Measurements from ENCODE around the gene GREB1L.
"Not testable (repeated sequence)": the region's sequence is repeated elsewhere in the genome, so short reads cannot be mapped to it uniquely, and the experiment has no call there.

The GREB1L gene

DNA sequence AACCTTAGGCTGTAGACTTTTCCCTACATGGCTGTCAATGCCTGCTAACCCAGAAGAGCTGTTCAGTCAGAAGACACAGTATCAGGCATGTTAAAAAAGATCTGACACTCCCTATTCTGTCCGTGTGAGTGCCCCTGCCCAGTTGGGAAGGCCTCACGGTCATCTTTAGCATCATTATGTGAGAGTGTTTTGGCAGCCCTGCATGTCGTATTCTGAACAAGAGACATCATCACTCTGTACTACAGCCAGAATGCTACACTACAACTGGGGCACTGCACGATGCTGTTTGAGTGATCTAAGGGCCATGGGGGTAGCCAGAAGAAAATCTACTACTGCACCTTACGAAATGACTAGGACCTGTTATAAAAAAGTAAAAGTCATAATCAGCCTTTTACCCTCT is 67.2 kb downstream of the GREB1L start:
- DNase-seq, result no peak

DNA sequence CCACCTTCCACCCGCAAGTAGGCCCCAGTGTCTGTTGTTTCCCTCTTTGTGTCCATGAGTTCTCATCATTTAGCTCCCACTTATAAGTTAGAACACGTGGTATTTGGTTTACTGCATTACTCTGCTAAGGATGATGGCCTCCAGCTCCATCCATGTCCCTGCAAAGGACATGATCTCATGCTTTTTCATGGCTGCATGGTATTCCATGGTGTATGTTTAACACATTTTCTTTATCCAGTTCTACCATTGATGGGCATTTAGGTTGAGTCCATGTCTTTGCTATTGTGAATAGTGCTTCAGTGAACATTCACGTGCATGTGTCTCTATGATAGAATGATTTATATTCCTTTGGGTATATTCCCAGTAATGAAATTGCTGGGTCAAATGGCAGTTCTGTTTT is 69.9 kb downstream of the GREB1L start:
- DNase-seq, result not testable (repeated sequence)

DNA sequence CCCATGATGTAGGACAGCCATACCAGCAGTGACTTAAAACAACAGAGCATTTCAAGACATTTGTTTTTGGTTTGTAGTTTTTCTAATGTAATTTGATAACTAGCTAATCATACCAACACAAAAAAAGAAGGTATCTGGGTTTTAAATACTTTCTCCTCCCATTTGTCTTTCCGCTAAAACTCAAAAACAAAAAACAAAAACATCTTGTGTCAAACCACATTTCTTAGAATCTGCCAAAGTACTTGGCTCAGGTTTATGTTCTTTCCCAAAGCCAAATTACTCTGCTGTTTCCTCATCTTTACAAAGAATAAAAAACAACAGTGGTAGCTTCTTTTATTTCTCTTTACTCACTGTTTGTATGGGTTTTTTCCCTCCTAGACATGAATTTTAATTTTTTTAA is 71.5 kb downstream of the GREB1L start:
- DNase-seq, result no peak

DNA sequence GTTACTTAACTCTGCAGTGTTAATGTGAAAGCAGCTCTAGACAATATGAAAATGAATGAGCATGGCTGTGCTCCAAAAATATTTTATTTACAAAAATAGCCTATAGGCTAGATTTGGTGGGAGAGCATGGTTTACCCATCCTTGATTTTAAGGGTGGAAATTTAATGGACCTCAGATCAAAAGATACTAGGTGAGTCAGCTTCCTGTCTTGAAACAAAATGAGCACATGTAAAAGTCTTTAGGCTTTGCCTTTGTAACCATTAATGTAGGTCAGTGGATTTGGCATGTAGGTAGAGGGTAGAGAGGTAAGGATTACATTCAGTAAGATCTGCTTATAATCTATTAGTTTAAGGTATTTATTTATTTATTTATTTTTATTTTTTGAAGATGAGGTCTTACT is 72.7 kb downstream of the GREB1L start:
- DNase-seq, result no peak

DNA sequence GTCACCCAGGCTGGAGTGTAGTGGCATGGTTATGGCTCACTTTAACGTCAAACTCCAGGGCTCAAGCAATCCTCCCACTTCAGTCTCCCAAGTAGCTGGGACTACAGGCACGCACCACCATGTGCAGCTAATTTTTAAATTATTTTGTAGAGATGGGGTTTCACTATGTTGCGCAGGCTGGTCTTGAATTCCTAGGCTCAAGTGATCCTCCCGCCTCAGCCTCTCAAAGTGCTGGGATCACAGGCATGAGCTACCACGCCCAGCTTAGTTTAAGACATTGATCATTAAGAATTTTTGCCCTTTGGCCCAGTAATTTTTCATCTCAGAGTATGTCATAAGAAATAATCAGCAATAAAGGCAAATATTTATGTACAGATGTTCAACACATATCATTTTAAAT is 73.1 kb downstream of the GREB1L start:
- DNase-seq, result not testable (repeated sequence)

DNA sequence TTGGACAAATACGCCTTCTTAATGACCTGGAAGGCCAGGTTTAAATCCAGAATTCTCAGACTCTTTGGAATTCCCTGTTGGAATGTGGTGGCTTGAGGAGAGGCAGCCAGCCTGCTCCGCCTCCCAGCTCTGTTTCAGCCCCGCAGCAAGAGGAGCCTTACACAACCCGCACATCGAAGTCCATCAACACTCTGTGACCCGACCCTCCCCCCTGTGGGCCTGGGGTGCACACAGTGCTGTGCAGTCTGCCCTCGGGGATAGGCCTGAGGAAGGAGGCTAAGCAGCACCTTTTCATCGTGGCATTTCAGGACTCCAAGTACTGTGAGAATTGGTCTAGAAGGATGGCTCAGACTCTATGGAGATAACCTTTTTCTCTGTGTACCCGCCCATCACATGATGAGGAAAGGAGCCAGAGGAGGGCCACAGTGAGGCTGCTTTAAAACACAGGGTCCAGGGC is 73.7 kb downstream of the GREB1L start:
- DNase-seq, result no peak

DNA sequence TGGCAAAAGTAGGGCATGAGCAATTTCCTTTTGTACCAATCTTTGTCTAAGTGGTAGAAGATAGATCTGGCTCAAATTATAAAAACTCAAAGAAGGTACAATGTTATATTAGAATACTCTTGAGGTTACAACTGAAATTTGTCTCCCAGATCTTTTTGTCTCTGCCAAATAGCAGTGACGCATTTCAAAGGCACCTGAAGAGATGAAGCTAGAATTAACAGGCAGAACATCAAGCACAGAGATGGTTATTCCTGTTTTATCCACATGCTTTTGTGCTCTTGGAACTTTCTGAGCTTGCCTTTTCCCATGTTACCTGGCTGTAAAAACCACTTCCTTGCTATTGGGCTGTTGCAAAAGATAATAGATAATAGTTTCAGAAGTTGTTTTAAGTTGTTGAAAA is 74.3 kb downstream of the GREB1L start:
- DNase-seq, result no peak

DNA sequence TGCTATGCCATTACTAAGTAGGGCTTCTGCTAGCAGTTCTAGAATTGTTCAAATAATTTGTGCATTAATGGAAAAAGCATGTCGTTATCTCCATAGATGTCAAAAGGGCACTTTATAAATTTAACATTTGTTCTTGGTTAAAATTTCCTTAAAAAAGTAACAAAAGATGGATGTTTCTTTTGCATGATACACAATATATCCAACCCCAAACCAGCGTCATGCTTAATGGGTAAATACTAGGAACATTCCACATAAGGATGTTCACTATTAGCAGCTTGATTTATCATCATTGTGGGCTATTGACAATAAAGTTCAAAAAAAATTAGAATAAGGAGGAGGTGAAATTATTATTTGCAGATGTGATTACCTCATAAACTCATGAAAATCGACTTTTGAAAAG is 79.7 kb downstream of the GREB1L start:
- no peak for DNase-seq

DNA sequence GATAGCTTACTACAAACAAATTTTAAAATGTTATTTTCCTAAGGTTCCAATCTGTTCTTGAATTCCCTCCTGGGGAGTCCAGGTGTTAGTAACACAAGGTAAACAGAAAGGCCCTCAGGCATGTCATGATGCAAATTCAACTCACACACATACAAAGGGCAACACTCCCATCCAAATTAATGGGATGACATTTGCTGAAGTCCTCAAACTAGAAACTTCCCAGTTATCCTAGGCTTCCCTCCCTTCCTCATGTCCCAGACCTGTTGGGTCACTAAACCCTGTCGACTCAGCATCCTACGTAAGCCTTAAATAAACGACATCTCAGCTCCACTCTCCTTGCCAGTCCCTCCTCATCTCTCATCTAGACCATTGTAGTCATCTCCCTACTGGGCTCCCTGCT is 85.1 kb downstream of the GREB1L start:
- DNase-seq, result no peak

DNA sequence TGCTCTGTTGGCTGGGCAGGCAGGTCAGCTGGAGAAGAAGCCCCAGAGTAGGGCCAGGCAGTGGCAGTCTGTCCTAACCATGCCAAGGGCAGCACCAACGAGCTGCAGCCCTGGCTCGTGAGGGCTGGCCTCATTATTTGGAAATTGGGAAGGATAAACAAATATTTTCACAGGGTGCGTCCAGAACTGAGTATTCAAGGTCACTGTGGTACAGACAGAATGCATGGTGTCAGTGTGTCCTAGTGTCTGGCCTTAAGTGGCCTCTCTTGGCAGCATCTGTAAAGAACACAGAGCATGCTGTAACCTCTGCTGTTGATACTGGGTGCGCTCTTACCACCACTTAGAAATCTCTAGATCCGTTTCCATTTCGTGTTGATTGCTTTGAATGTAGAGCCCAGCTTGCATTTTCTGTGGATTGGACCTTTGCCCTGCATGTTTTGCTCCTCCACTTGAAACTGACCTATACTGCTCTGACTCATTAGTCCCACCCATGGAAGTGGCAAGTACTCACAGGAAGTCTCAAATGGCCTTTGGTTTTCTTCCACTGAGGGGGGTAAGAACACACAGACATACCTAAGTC is 88.2 kb downstream of the GREB1L start:
- peak in 1 of 2 experiments; percentile 76 for DNase-seq

DNA sequence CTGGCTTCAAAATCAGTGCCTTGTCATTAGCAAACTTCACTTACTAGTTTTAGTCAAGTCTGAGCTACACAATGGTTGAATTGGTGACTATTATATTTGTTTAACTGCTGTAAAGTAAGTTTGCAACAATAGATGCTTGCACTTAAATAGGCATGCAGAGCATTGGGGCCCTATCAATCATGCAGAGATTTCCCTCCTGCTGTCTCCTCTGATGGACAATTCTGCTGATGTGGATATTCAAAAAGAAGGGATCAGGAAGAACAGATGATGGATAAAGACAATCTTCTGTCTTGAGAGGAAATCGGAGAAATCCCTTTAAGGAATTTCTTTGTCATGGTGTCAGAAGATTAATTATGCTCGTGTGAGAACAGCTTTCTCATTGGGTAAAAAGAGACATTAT is 89.0 kb downstream of the GREB1L start:
- DNase-seq, result no peak

DNA sequence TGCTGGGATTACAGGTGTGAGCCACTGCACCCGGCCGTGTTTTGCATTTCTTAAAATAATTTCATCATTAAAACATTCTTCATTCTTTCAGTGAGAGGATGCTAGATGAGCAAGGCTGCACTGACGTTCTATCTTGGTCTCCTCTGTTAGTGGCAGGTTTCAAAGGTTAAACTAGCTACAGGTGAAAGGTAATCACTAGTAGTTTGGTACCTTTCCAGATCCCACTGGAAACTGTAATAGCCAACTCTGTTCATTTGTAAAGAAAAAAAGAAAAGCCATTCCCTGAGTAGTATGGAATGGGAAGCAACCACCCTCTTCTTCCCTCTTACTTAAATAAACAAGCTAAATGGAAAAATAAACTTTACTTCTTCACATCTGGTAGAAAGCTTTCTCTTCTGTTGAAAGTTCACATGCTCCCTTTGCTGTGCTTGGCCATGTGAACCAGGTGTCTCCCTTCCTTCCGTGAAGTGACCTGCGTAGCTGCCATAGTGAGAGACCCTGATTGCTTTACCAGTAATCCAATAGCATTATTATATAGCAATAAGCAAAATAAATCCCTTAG is 94.0 kb downstream of the GREB1L start:
- no peak for DNase-seq

DNA sequence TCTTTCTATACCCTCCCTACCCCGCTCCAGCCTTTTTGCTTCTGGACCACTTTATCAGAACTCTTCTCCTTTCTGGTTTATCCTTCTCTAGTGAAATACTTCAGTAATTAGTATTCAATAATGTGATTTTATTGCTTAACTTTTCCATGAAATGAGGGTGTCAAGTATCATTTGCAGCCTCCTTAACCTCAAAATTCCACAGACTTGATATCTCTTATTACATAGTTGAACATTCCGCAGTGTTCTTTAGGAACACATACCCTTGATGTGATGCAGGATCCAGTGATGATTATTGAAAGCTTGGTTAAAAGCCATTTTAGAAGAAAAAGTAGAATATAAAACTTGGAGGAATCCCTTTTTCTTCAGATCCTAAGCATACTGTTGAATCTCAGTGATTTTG is 94.8 kb downstream of the GREB1L start:
- no peak for DNase-seq

DNA sequence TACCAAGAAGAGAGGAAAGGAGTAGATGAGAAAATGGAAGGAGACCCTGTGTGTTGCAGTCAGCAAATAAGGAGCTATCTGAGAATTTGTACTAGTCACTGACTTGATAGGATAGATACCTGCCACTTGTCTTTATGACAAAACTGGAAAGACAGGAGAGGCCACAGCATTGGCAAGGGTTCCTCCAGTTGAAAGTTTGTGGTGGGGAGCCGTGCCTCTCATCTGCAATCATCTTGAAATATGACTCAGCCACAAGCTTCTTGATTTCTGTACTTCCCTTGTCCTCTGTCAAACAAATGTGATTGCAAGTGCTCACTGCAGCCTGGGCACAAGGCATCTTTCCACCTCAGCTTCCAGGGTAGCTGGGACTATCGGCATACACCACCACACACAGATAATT is 99.1 kb downstream of the GREB1L start:
- DNase-seq, result no peak

DNA sequence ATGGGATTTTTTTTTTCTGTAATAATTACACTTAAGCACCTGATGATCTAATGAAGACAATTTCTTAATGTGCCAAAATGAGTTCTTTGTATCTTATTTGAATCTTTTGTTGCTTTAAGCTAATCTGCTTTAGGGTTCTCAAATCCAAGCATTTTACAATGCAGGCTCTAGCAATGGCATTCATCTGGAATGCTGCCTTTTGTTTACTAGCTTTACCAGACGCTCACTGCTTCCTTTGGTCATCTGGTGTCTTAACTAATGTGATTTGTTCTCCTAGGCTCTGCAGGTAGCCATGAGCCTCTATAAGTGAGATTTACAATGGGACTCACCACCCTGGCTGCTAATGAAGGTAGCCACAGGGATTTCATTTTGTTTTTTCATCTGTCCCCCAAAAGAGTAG is 100.3 kb downstream of the GREB1L start:
- no peak for DNase-seq

DNA sequence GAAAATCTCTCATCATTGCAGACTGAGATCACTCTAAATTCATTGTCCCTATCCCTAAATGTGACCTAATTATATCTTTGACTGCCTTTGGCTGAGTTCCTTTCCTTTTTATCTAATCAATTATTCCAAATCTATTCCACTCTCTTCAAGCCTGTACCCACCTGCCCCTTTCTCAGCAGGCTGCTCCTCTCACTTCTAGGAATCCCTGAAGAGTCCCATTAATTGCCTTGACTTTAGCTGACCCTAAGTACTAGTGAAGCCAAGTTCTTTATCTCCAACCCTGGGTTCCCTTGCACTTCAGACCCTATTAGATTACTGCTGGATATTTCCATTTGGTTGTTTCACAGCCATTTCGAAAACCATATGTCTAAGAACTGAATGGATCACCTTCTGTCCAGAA is 102.8 kb downstream of the GREB1L start:
- no peak for DNase-seq

DNA sequence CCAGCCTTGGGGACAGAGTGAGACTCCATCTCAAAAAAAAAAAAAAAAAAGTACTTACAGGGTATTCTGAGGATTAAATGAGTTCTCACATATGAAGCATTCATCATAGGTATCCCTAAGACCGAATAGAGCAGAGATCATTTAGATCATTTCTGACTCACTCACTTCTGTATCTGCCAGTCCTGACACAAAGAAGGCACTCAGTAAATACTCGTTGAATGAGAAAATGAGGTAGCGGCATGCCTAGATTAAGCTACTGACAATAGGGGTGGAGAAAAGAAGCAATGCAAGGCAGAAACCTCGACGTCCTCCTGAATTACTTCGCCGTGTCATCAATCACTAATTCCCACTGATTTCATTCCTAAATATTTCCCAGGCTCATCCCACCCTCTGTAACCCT is 103.8 kb downstream of the GREB1L start:
- no peak for DNase-seq

DNA sequence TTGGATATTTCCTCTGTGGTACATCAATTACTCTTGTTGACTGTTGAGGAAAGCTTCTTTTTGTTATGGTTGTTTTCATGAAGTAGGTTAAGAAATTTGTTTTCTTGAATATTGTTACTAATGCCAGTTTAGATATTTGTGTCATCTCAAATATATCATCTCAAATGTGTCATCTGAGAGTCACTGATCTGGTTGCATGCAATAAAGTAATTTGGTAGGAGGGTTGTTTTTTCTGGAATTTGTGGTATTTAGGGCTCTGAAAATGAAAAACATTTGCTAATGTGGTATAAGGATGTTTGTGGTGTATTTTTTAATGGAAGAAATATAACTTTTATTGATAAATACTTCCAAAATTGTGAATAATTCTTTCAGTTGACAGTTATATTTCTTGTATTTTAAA is 117.7 kb downstream of the GREB1L start:
- DNase-seq, result no peak

DNA sequence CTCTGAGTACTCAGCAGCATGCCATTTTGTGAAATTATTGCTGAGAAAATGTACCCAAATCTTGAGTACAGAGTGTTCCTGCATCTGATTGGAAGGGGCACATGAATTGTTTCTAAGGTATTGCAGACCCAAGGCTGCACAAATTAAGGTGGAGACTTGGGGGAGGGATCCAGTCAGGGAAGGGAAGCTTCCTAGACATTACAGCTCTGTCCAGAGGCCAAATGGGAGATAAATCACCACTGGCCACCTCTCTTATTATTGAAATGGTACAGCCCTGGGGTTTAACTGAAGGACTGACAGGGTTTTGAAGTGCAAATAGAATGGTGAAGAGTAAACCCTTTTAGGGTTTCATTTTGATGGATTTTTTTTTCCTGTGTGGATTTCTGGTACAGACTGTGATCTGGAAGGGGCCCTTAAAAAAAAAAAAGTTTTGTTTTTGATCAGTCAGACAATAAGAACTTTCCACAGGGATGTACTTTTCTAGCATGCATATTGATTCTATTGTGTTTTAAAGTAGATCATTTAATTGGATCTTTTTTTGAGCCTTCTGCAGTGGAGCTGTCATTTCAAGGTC is 119.4 kb downstream of the GREB1L start:
- DNase-seq, result peak in 1 of 2 experiments; percentile 4

DNA sequence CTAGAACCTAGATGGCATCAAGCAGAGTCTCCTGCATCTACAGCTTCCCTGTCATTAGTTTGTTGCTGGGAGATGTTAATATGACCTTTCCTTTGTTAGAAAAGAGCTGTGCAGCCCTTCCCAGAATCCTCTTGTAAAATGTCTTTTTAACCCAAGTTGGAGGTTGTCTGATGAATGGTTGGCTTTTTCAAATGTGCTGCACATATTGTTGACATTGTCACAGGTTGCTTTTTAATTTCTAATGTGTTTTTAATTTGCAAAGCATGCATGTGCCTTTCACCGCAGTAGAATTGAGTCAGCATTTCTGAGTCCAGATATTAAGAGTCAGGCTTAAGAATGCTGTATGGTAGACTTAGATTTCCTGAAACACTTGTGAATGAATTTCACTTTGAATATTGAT is 120.8 kb downstream of the GREB1L start:
- DNase-seq, result no peak

DNA sequence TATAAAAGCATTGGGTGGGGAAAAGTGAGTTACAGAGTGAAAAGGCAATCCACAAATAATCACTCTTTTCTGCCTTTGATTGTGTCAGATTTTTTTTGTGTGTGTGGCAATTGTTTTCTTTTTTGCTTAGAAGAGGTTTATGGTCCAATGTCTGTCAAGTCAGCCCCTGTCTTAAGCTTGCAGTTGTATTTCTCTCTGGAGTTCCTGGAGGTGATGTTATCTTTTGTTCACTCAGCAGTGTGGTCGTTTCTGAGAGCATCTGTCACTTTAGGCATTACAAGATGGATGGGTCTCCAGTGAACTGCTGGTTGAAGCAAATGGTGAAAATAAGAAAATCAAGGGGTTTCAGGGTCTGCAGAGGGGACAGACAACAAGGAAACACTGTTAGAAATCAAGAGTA is 121.3 kb downstream of the GREB1L start:
- DNase-seq, result no peak

DNA sequence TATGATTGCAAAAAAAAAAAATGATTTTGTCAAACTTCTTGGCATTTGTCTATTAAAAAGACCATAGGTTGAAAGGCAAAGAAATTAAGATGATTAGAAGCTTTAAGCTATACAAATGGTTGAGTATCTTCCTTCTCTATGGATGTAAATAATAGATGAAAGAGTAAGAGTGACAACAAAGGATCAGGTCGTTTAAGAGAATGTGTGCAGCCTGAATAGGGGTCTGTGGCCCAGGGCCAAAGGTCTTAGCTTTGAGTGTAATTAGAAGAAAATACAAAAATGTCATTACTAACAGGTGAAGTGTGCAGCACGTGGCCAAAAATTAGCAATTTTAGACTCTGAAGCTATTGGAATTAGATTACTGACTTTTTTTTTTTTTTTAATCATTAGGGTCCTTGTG is 122.4 kb downstream of the GREB1L start:
- DNase-seq, result no peak

DNA sequence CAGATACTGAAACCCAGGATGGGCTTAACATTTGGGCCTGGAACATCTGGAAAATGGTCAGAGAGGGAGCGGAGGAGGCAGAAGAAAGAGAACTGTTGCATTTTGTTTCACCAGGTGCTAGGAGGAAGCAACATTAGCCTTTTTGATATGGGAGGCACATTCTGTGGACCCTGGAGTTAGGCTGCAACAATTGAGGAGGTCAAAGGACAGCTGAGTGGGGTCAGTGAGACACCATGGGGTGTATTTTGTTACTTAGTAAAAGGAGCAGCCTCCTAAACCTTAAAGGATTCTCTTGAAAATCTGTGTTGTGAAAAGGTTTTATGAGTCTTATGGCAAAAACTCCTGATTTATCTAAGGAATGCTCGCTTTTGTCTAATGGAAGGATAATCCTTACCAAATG is 124.9 kb downstream of the GREB1L start:
- DNase-seq, result no peak

DNA sequence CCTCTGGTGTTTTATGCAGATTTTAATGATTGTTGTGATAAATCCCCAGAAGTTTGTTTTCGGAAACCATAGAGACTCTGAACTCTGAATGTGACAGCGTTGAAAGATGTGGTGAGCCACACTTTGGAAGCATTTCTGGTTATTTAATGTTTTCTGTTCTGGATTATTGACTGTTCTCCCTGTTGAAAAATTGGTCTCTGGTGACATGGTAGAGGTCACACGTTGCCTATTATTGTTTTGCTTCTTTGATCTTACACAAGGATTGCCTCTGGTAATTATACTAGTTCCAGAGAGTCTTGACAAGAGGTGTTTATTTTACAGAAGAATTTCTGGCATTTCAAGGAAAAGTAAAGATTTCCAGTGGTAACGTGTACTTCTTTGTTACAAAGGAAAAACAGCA is 127.1 kb downstream of the GREB1L start:
- no peak for DNase-seq

DNA sequence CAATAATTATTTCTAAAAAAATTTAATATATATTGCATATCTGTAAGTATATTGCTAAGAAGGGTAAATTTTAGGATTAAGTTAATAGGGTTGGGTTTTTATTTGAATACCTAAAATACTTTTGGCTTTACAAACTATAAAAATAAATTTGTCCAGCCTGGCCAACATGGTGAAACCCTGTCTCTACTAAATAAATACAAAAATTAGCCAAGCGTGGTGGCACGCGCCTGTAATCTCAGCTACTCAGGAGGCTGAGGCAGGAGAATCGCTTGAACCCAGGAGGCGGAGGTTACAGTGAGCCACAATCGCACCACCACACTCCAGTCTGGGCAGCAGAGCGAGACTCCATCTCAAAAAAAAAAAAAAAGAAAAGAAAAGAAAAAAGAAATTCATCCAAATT is 127.6 kb downstream of the GREB1L start:
- DNase-seq, result not testable (repeated sequence)
